ENCODE measurements around the gene PRSS53. TPM values are rescaled to one million over a fixed set of nuclear protein-coding genes. Genes with fewer than 3 reads are reported as not detected.
A peak's percentile ranks its signal among the peaks of the same experiment; 100 is the strongest.
"Not testable (repeated sequence)": the region's sequence is repeated elsewhere in the genome, so short reads cannot be mapped to it uniquely, and the experiment has no call there.

The PRSS53 gene
- total and polyA plus RNA-seq, 2 donors, result 1.1 to 4.7 TPM

DNA sequence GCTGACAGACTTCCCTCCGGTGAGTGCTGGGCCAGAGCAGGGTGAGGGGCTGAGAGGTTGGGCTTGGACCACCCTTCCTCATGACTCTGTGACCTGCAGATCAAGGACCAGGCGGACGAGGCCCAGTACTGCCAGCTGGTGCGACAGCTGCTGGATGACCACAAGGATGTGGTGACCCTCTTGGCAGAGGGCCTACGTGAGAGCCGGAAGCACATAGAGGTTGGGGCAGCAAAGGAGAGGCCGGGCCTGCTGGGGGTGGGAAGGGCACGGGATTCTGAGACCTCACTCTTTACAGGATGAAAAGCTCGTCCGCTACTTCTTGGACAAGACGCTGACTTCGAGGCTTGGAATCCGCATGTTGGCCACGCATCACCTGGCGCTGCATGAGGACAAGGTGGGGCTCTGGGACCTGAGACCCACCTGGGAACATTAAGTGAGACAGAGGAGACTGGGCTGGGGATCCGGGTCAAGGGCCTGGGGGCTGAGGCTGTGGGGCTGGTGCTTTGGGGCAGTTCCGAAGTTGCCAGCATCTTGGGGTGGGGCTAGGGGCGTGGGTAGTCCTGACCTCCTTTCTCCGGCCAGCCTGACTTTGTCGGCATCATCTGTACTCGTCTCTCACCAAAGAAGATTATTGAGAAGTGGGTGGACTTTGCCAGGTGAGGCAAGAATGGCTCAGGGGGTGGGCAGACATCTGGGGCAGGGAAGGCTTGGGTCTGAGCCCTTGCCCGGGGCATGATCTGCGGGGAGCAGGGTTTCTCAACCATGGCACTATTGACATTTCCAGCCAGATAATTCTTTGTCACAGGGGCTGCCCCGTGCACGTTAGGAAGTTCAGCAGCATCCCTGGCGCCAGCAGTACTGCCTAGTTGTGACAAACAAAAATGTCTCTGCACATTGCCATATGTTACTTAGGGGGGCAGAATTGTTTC is 21.6 kb upstream of the PRSS53 start:
- H3K4me3 ChIP-seq (ENCODE audit: low read depth, low read length), result no peak overlapping the region
- H3K36me3 ChIP-seq (ENCODE audit: insufficient read depth), result no peaks in the 10 kb centered on the region
- no peak overlapping the region for H3K27ac ChIP-seq (ENCODE audit: low read depth)
- no peak for DNase-seq (ENCODE audit: extremely low spot score)
- H3K4me1 ChIP-seq (ENCODE audit: insufficient read depth), result peaks cover 1% of the 10 kb centered on the region
- 89% methylated on average over 26 of the region's 26 CpGs for WGBS

DNA sequence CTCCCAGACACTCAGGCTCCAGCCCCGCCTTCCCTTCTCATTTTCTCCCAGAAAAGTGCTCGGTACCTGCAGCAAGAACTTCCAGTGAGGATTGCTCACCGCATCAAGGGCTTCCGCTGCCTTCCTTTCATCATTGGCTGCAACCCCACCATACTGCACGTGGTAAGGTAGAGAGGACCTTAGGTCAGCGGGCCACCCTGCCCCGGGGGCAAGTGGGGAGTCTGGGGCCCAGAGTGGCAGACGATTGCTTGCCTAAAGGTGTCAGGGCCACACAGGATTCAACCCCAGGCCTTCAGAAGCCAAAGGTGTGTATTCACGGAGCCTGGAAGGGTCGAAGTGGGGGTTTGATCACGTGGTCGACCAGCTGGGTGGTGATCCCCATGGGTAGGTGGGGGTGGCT is 20.9 kb upstream of the PRSS53 start:
- no peak overlapping the region for H3K27ac ChIP-seq (ENCODE audit: low read depth)
- peaks cover 1% of the 10 kb centered on the region for H3K4me1 ChIP-seq (ENCODE audit: insufficient read depth)
- no peak for DNase-seq (ENCODE audit: extremely low spot score)
- H3K4me3 ChIP-seq (ENCODE audit: low read depth, low read length), result no peak overlapping the region
- no peaks in the 10 kb centered on the region for H3K36me3 ChIP-seq (ENCODE audit: insufficient read depth)
- WGBS, result 91% methylated on average over 12 of the region's 12 CpGs

DNA sequence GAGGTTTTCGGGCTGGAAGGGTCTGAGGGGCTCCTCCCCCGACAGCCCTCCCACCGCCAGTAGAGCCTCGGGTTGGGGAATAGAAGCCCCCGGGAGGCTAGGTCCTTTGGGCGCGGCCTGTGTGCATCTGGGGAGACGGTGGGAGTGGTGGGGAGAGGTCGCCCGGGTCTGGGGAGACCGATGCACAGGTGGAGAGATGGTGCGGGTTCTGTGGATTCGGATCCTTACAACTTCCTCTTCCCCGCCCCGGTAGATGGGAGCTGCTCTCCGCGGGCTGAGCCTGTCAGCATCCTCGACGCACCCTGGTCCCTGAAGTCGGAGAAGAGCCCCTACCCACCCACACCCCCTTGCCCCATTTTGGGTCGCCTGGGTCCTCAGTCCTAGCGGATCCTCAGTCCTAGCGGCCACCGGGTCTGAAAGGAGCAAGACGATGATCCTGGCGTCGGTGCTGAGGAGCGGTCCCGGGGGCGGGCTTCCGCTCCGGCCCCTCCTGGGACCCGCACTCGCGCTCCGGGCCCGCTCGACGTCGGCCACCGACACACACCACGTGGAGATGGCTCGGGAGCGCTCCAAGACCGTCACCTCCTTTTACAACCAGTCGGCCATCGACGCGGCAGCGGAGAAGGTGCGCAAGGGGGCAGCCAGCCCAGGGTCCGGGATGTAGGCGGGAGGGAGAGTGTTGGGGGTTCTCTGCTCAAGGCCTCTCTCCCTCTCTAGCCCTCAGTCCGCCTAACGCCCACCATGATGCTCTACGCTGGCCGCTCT is 20.2 kb upstream of the PRSS53 start:
- Histone ChIP-seq H3K4me1 (ENCODE audit: insufficient read depth) (peaks cover 1% of the 10 kb centered on the region), H3K4me3 (ENCODE audit: low read depth, low read length) (peak overlapping the region; percentile 92), H3K27ac (ENCODE audit: low read depth) (peak overlapping the region; percentile 92), H3K36me3 (ENCODE audit: insufficient read depth) (no peaks in the 10 kb centered on the region)
- no peak for DNase-seq (ENCODE audit: extremely low spot score)
- 30% methylated on average over 57 of the region's 57 CpGs for WGBS

DNA sequence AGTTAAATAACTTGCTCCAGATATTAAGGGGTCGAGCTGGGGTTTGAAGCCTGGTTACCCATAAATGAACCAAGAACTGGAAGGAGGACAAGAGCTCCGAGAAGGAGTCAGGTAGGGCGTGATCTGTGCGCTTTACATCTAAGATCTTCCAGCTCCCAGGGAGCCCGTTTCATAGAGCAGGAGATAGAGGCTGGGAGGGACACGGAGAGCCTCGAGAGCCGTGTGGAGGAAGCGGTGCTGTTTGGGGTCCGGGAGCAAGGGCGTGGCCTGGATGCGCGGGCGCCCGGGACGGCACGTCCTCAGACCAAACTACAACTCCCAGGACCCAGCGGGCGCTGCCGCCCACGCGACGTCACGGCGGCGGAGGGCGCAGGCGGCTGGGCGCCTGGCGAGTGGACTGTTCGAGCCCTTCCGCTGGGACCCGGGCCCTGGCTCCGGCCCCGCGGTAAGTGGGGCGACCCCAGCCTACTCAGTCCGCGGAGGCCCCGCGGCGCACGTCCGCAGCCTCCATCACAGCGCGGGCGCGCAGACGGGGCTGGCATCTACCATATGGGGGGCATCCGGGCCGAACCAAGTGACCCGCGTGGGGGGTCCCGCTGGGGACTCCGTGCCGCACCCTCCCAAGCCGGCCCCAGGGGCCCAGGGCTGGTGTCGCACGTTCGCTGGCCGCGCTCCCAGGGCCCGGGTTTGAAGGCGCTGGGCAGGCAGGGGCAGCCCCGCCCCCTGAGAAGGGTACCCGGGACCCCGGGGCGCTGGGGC is 19.5 kb upstream of the PRSS53 start, which contains the start of gene BCKDK:
TSS of gene BCKDK (plus strand) at position 352 of the 759 bp plus-strand sequence. CDS start 838 bp downstream, outside the sequence.
- Histone ChIP-seq H3K4me3 (ENCODE audit: low read depth, low read length) (peak within 1 kb of the TSS; percentile 92), H3K27ac (ENCODE audit: low read depth) (peak within 1 kb of the TSS; percentile 92), H3K36me3 (ENCODE audit: insufficient read depth) (no peaks in the 10 kb centered on the region), H3K4me1 (ENCODE audit: insufficient read depth) (peaks cover 1% of the 10 kb centered on the region)
- DNase-seq (ENCODE audit: extremely low spot score), result no peak
- 3% methylated on average over 68 of the region's 68 CpGs for WGBS

DNA sequence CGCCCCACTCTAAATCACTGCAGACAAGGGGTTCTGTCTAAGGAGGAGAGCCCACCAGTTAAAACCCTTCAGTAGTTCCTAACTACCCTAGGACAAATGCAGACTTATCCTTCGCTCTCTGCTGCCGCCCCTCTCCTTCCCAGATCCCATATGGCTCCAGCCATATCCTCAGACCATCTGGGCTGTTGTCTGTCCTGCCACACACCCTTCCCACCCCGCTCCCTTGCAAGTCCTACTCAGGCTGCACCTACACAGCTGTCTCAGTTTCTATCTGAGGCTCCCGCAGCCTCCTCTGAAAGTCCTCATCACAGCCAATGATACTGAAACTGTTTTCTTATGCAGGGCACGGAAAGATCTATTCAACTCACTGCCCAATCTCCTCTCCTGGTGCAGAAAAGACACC is 18.7 kb upstream of the PRSS53 start:
- Histone ChIP-seq H3K27ac (ENCODE audit: low read depth) (no peak overlapping the region), H3K4me1 (ENCODE audit: insufficient read depth) (peaks cover 1% of the 10 kb centered on the region), H3K36me3 (ENCODE audit: insufficient read depth) (no peaks in the 10 kb centered on the region), H3K4me3 (ENCODE audit: low read depth, low read length) (no peak overlapping the region)
- 93% methylated on average over 6 of the region's 6 CpGs for WGBS
- no peak for DNase-seq (ENCODE audit: extremely low spot score)

DNA sequence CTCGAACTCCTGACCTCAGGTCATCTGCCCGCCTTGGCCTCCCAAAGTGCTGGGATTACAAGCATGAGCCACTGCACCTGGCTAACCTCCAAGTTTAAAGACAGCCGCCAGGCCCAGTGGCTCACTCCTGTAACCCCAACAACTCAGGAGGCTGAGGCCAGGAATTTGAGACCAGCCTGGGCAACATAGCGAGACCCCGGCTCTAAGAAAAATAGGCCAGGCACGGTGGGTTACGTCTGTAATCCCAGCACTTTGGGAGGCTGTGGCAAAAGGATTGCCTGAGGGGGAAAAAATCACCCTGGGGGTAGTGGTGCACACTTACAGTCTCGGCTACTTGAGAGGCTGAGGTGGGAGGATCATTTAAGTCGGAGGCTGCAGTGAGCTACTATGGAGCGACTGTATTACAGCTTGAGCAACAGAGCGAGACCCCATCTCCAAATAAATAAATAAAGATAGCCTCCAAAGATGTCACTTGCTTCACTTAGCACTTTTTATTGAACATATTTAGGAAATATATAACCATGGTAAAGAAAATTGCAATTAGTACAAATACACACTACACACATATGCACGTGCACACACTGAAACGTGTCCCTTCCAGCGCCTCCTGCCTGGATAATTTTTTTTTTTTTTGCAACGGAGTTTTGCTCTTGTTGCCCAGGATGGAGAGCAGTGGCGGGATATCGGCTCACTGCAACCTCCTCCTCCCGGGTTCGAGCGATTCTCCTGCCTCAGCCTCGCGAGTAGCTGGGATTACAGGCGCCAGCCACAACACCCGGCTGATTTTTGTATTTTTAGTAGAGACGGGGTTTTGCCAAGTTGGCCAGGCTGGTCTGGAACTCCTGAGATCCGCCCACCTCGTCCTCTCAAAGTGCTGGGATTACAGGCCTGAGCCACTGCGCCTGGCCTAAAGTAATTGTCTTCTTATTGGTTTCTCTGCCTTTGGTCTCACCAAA is 18.0 kb upstream of the PRSS53 start:
- Histone ChIP-seq H3K36me3 (ENCODE audit: insufficient read depth) (no peaks in the 10 kb centered on the region), H3K27ac (ENCODE audit: low read depth) (no peak overlapping the region), H3K4me3 (ENCODE audit: low read depth, low read length) (no peak overlapping the region), H3K4me1 (ENCODE audit: insufficient read depth) (peaks cover 1% of the 10 kb centered on the region)
- 90% methylated on average over 28 of the region's 28 CpGs for WGBS
- no peak for DNase-seq (ENCODE audit: extremely low spot score)

DNA sequence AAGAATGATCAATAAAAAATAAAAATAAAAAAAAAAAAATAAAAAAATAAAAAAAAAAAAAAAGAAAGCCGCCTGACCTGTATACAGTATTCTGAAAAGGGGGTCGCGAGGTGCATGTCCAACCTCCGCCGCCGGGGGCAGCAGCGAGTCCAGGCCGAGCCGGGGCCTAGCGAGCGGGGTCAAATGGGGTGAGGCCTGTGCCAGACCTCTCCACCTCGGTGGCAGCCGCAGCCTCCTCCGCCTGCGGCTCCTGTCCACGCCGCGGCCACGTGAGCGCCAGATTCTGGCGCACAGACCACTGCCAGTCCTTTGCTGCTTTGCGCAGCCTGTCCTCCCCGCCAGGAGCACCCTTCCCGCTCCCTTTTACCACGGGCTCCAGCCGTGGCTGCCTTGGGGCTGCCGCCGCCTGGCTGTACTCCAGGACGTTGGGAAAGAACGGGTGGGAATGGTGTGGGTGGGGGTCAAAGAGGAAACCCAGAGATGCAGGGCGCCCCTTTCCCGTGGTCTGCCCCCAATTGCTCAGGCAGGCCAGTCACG is 17.0 kb upstream of the PRSS53 start:
- no peak overlapping the region for H3K27ac ChIP-seq (ENCODE audit: low read depth)

DNA sequence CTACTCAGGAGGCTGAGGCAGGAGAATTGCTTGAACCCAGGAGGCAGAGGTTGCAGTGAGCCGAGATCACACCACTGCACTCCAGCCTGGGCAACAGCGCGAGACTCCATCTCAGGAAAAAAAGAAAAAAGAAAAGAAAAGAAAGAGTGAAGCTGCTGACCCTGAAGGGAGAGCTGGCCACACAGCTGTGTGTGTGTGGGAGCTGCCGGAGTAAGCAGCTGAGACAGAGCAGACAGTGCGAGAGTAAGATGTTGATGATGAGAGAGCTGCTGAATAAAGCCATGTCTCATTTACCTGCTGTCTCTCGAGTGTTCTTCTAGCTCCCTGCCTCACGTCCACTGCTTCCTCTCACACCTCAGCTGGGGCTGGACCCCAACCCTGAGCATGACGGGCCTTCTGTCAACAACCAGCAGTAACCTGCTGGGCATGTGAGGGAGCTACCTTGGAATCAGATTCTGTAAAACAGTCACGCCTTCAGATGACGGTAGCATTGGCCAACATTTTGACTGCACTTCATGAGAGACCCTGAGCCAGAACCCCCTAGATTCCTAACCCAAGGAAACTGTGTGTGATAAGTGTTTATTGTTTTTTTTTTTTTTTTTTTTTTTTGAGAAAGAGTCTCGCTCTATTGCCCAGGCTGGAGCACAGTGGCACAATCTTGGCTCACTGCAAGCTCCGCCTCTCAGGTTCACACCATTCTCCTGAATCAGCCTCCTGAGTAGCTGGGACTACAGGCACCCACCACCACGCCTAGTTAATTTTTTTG is 12.3 kb upstream of the PRSS53 start:
- DNase-seq (ENCODE audit: extremely low spot score), result not testable (repeated sequence)
- 78% methylated on average over 13 of the region's 13 CpGs for WGBS

More for the DNA sequence above, 17.0 kb upstream of the PRSS53 start:
- H3K36me3 ChIP-seq (ENCODE audit: insufficient read depth), result no peaks in the 10 kb centered on the region
- H3K4me1 ChIP-seq (ENCODE audit: insufficient read depth), result peaks cover 1% of the 10 kb centered on the region
- 20% methylated on average over 33 of the region's 33 CpGs for WGBS
- no peak for DNase-seq (ENCODE audit: extremely low spot score)
- no peak overlapping the region for H3K4me3 ChIP-seq (ENCODE audit: low read depth, low read length)

DNA sequence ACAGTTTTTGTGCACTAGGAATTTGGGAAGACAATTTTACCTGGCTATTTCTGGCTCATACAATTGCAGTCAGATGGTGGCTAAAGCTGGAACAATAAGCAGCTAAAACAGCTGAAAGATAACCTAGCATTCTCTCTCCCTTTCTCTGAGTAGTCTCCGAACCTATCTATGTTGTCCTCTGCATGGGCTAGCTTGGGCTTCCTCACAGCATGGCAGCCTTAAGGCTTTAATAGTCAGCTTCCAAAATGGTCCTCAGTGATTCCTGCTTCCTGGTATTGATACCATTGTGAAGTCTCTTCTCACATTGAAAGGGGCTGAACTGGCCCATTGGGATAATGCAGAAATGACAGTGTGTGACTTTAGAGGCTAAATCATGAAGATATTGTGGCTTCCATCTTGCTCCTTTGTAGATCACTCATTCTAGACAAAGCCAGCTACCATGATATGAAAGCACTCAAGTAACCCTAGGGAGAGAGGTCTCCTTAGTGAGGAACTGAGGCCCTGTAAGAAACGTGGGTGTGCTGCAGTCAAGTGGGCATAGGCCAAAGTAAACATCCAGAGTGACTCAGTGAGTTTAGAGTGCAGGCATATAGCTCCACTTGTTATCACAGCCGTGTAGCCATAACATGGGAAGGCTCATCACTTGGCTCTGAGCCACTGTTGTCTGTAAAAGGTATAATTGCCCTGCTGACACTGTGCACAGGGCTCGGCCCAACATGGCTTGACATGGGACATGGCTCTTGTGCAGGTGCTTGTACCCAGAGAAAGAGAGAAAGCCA is 11.3 kb upstream of the PRSS53 start:
- 66% methylated on average over 4 of the region's 4 CpGs for WGBS
- no peak for DNase-seq (ENCODE audit: extremely low spot score)
- Histone ChIP-seq H3K4me1 (ENCODE audit: insufficient read depth) (no peaks in the 10 kb centered on the region), H3K27ac (ENCODE audit: low read depth) (no peak overlapping the region), H3K36me3 (ENCODE audit: insufficient read depth) (no peaks in the 10 kb centered on the region), H3K4me3 (ENCODE audit: low read depth, low read length) (no peak overlapping the region)

More for the DNA sequence above, 12.3 kb upstream of the PRSS53 start:
- not testable (repeated sequence) for H3K4me3 ChIP-seq (ENCODE audit: low read depth, low read length); H3K36me3 ChIP-seq (ENCODE audit: insufficient read depth); H3K27ac ChIP-seq (ENCODE audit: low read depth); H3K4me1 ChIP-seq (ENCODE audit: insufficient read depth)

DNA sequence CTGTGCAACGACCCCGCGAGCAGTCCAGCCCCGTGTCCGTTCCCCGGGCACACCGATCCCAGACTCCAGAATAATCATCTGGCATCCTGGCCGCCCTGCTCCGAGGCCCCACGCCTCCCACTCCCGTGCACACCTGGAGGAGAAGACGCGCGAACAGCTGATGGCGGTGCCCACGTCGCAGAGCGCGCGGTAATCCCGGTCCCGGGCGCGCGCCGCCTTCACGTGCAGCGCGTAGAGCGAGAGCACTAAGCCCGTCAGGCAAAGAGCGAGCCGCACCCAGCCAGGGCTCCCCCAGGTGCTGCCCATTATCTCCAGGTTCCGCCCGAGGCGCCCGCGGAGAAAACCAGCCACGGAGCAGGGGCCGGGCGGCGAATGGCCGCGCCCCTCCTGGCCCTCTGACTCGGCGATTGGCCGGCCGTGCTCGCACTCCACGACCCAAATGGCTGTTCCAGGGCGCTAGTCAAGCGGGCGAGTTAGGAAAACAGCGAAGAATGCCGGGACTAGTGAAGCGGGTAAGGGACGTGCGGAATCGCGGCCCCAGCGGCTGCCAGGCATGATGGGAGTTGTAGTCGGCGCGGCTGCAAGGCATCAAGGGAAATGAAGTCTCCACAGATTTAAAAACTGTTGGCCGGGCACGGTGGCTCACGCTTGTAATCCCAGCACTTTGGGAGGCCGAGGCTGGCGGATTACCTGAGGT is 5.8 kb upstream of the PRSS53 start, which contains the start of gene VKORC1:
TSS of gene VKORC1 (minus strand) at position 374 of the 697 bp plus-strand sequence. CDS start at position 306, 68 bp downstream.
- Histone ChIP-seq H3K36me3 (ENCODE audit: insufficient read depth) (peaks cover 2% of the 10 kb centered on the region), H3K4me3 (ENCODE audit: low read depth, low read length) (peak within 1 kb of the TSS; percentile 72), H3K4me1 (ENCODE audit: insufficient read depth) (peaks cover 2% of the 10 kb centered on the region), H3K27ac (ENCODE audit: low read depth) (peak within 1 kb of the TSS; percentile 88)
- DNase-seq (ENCODE audit: extremely low spot score), result peak; percentile 84
- under 1% methylated on average over 69 of the region's 69 CpGs for WGBS

DNA sequence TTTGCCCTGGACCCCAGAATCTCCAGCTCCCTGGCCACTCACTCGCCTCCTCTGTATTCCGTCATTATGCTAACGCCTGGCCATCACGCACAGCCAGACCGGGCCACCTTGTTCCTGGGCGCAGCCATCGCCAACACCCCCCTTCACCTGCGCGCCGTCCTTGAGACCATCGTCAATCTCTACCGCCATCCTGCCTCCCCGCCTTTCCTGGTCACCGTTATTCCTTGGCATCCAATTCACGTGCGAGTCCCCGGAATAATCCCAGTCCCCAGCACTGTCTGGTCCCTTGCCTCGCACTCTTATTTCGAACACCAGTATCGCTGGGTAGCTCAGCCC is 5.3 kb upstream of the PRSS53 start:
- WGBS, result under 1% methylated on average over 20 of the region's 20 CpGs
- peak overlapping the region; percentile 72 for H3K4me3 ChIP-seq (ENCODE audit: low read depth, low read length)
- peak overlapping the region; percentile 88 for H3K27ac ChIP-seq (ENCODE audit: low read depth)
- H3K4me1 ChIP-seq (ENCODE audit: insufficient read depth), result peaks cover 2% of the 10 kb centered on the region
- H3K36me3 ChIP-seq (ENCODE audit: insufficient read depth), result peaks cover 2% of the 10 kb centered on the region
- DNase-seq (ENCODE audit: extremely low spot score), result no peak
